Stimulated activated CD8-positive, alpha-beta memory T cell treated with anti-CD3 and anti-CD28 coated beads, Interleukin-7, amount 100 ng/mL, for 24 hours (primary cell): ENCODE measurements around the gene GPN1.
"Not testable (repeated sequence)": the region's sequence is repeated elsewhere in the genome, so short reads cannot be mapped to it uniquely, and the experiment has no call there.

Source experiments
- DNase-seq: peaks from one replicate; pipeline ENCODE4 v3.0.0-alpha.2; 2020; ENCODE audit warnings: low read depth

GPN1 gene

DNA sequence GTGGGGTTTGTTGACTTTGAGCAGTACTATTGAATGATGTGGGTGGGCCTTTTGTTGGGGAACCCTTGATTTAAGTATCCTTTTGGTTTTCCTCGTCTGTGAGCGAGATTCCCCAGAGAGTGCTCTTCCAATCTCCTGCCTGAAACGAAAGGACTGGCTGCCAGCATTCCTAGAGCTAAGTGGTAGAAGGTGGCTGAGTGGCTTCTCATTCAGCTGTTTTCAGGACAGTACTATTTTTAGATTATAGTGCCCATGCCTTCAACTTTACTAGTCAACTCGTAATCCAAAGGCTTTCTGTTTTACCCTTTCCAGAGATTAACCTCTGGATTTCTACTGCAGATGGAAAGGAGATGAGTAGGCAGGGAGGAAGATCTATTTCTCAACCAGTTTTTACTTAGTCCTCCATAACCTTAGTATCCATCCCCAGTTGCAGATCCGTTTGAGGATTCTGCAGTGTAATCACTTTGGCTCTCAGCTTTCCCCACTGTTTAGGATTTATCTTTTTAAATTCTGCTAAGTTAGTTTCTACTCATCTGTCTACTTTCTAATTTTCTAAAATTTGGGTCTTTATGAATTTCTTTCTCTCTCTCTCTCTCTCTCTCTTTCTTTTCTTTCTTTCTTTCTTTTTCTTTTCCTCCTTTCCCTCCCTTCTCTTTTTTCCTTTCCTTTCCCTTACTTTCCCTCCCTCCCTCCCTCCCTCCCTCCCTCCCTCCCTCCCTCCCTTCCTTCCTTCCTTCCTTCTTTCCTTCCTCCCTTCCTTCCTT is 44.1 kb downstream of the GPN1 start:
- DNase-seq: no peak

DNA sequence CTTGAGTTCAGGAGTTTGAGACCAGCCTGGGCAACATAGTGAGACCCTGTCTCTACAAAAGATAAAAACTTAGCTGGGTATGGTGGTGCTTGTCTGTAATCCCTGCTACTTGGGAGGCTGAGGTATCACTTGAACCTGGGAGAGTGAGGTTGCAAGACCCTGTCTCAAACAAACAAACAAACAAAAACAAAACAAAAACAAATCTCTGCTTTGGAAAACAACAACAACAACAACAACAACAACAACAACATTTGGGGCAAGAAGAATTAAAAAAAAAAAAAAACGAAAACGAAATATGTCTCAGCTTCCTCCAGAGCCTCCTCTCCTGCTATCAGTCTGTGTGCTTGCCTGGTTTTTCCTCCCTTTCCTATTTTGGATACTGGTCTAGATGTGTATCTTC is 51.7 kb downstream of the GPN1 start:
- DNase-seq: no peak

DNA sequence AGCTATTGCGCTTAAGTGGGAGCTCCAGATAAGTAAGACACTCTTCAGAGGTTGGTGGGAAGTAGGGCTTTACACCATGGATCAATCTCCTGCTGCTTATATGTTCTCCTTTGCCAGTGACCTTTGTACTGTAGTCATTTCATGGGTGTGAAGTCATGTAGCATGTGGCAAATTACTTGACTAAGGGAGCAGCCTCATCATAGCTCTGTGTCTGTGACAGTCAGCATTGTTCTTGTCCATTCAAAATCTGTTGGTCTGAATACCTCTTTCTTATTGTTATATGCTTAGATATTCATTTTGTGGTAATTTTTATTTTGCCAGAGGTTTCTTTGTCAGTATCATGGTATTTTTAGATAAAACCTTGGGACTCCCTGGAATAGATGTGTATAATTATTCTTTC is 53.0 kb downstream of the GPN1 start:
- DNase-seq: no peak

DNA sequence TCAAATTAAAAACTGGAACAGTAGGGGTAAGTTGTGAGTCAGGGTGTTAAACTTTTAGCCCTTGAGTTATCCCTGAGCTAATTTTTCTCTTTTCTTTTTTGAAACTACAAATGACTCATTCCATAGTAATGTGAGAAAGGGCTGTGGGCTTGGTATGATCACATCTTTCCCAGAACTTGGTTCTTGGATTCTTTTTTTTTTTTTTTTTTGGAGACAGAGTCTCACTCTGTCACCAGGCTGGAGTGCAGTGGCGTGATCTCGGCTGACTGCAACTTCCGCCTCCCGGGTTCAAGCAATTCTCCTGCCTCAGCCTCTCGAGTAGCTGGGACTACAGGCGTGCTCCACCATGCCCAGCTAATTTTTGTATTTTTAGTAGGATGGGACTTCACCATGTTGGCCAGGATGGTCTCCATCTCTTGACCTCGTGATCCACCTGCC is 53.5 kb downstream of the GPN1 start:
- DNase-seq: not testable (repeated sequence)

DNA sequence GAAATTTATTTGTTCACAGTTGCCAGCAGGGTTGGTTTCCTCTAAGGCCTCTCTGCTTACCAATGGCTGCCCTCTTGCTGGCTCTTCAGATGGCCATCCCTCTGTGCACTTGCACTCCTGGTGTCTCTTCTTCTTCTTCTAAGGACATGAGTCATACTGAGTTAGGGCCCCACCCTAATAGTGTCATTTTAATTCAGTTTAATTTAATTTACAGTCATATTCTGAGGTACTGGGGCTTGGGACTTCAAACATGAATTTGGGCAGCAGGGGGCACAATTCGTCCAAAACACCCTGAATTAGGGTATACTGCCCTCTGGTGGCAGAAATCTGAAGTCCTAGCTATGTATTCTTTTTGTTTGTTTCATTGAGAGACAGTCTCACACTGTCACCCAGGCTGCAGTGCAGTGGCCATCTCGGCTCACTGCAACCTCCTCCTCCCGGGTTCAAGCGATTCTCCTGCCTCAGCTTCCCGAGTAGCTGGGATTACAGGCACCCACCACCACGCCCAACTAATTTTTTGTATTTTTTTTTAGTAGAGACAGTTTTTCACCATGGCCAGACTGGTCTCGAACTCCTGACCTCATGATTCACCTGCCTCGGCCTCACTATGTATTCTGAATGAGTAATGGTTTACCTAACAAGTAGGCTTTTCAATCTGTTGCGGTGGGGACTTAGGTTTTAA is 54.7 kb downstream of the GPN1 start:
- DNase-seq: peak; percentile 80

DNA sequence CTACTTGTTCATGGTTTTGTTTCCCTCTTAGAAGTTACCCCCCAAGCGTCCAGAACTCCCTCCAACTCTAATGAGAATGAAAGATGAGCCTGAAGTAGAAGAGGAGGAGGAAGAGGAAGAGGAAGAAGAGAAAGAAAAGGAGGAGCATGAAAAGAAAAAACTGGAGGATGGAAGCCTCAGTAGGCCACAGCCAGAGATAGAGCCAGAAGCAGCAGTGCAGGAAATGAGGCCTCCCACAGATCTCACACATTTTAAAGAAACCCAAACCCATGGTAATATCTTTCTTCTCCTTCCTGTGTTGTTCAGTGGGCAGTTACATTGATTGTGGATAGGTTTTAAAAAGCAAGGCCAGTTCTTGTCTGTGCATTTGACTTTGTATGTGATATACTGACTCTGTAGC is 56.2 kb downstream of the GPN1 start:
- not testable (repeated sequence) for DNase-seq

DNA sequence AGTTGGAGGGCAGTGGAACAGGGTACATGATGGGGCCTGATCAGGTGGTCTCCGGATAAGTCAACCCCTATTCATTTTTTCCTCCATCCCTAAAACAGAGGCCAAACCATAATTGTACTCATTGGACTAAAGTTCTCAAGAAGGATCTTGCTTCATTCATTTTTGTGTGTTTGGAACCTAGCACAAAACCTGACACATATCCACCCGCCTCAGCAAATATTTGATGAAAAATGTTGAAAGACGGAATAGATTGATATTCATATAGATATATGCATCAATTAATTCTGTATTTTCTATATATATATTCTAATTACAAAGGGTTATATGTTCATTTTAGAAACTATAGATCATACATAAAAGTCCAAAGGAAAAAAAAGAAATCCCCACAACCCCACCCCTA is 56.7 kb downstream of the GPN1 start:
- DNase-seq: no peak

DNA sequence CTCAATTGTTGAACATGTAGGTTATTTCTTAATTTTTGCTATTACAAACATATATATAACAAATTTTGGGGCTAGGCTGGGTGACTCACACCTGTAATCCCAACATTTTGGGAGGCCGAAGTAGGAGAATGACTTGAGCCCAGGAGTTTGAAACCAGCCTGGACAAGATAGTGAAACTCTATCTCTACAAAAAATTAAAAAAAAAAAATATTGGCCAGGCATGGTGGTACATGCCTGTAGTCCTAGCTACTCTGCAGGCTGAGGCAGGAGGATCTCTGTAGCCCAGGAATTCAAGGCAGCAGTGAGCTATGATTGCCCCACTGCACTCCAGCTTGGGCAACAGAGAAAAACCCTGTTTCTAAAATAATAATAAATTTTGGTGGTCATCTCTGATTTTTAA is 58.4 kb downstream of the GPN1 start:
- no peak for DNase-seq

DNA sequence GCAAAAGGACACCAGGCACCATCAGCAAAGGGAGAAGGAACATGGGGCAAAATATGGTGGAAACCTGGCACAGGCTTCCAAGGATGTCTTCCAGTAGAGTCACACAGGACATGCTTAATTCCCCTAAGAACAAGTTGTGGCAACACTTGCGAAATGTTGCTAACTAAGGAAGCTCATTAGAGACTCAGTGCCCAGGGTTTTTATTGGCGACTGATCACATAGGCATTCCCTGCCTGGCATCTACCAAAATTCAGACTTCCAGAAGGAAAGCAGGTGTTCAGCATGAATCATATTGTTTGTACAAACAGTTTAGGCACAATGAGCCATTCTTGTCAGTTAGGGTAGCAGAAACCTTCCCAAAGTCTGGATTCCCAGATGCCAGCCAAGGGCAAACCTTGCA is 60.6 kb downstream of the GPN1 start:
- DNase-seq: no peak

DNA sequence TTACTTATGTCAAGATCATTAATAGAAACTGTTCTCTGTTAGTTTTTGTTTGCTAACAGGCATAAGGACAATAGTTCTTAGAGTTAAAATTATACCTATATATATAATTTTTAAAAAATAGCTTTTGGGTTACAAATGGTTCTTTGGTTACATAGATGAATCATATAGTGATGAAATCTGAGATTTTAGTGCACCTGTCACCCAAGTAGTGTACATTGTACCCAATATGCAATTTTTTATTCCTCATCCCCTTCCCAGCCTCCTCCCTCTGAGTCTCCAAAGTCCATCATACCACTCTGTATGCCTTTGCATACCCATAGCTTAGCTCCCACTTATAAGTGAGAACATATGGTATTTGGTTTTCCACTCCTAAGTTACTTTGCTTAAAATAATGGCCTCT is 61.2 kb downstream of the GPN1 start:
- no peak for DNase-seq

DNA sequence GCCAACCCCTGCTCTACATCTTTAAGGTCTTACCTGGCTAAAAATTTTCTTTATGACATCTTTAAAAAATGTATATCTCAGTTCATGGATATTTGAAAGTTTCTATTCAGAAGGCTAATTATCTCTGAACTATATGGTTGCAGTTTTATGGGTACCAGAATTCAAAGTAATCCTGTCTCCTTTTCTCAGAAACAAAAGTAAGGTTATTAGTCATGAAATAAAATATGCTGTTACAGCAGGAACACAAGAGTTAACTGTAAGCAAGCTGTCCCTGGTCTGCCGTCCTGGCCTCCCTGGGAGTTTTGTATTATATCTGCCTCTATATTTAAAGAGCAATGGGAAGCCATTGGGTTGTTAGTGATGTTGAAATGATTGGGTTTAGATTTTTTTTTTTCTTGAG is 68.8 kb downstream of the GPN1 start:
- no peak for DNase-seq
